Vagina (tissue), 2 donors: Measurements from ENCODE around the gene PAX6. TPM values are rescaled to one million over a fixed set of nuclear protein-coding genes. Genes with fewer than 3 reads are reported as not detected.

Source experiments
- DNase-seq, 2 donors: peaks; one replicate each; pipeline ENCODE4 v3.0.0-alpha.2; 2017; ENCODE audit errors: extremely low spot score in 2 of 2
- H3K27ac ChIP-seq: fragments of 200-600 bp; sonication (generic); one replicate; pipeline ENCODE4 v1.5.1; 2019
- H3K27me3 ChIP-seq: fragments of 200-600 bp; sonication (generic); one replicate; pipeline ENCODE4 v1.5.1; 2019
- H3K36me3 ChIP-seq, 2 donors: fragments of 200-600 bp; sonication (generic); one replicate each; pipeline ENCODE4 v1.5.1; 2017 to 2019
- H3K4me1 ChIP-seq: fragments of 200-600 bp; sonication (generic); one replicate; pipeline ENCODE4 v1.5.1; 2019
- H3K4me3 ChIP-seq, 2 donors: fragments of 200-600 bp; sonication (generic); 1 replicate in 1 of 2; 2 replicates in 1 of 2; pipeline ENCODE4 v1.5.1; 2016 to 2019
- H3K9me3 ChIP-seq: fragments of 200-600 bp; sonication (generic); one replicate; pipeline ENCODE4 v1.5.1; 2019
- POLR2A ChIP-seq, 2 donors: fragments of 450-650 bp; IDR thresholded peaks; one replicate each; pipeline ENCODE4 v1.6.1; 2017; ENCODE audit warnings: antibody characterized with exemption in 2 of 2, mild to moderate bottlenecking in 2 of 2, moderate library complexity in 2 of 2
- POLR2AphosphoS5 ChIP-seq, 2 donors: sonication (generic); formaldehyde crosslinking; IDR thresholded peaks; one replicate each; pipeline ENCODE4 v1.9.0; 2017; ENCODE audit warnings: antibody characterized with exemption in 2 of 2, mild to moderate bottlenecking in 2 of 2, low read depth in 1 of 2; ENCODE audit not compliant: insufficient read depth in 1 of 2
- intact Hi-C: fragments of 100-400 bp; cut with DNase I; formaldehyde crosslinking; loops from one replicate; pipeline ENCODE4 v1.15.1; 2023
- total RNA-seq: library from RNA; depleted of rRNA; stranded (reverse); fragments of >200 nt; gene quantifications from one replicate; pipeline ENCODE4 v1.2.3, GENCODE V29; 2016
- TF ChIP-seq, protein P1 (sequence below), 3 experiments: fragments of 450-650 bp in 2 of 3; fragments of 200-600 bp in 1 of 3; sonication (generic) in 1 of 3; IDR thresholded peaks; one replicate each; pipeline ENCODE4 v1.5.1; 2017 to 2019; ENCODE audit warnings: antibody characterized with exemption in 3 of 3, mild to moderate bottlenecking in 2 of 3, moderate library complexity in 2 of 3

PAX6 gene
- total RNA-seq, 1 donor from 2014 or later: not detected

DNA sequence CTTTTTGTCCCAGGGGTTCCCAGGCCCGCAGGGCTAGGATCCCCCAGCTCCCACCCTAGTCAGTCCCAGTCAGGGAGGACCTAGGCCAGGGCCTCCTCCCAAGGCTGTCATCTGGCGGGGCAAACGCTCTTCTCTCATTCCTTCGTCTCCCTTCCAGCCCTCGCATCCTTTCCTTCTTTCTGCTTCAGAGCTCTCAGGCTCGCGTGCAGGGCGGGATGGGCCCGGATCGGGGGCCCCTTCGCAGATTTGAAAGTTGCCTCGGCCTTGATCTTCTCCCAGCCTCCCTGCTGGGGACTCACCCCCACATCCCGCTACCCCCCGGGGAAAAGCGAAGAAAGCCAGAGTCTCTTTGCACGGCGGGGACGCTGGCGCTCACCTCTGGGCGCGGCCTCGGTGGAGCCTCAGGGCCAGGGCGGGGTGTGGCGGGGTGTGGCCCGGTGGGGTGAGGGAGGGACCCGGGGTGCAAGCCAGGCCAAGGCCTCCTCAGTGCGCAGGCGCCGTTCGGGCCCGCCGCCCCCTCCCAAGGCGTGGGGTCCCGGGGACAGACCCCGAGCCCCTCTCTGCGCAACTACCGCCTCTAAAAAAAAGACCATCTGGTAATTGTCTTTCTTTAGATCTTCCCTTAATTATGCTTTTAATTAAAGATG, 14.8 kb upstream of the PAX6 start:
- H3K4me3 ChIP-seq: no peak overlapping the region
- intact Hi-C loops: no loop called here
- peaks cover 14% of the 10 kb centered on the region for H3K4me1 ChIP-seq
- no peak for DNase-seq
- TF ChIP-seq, protein P1, sequence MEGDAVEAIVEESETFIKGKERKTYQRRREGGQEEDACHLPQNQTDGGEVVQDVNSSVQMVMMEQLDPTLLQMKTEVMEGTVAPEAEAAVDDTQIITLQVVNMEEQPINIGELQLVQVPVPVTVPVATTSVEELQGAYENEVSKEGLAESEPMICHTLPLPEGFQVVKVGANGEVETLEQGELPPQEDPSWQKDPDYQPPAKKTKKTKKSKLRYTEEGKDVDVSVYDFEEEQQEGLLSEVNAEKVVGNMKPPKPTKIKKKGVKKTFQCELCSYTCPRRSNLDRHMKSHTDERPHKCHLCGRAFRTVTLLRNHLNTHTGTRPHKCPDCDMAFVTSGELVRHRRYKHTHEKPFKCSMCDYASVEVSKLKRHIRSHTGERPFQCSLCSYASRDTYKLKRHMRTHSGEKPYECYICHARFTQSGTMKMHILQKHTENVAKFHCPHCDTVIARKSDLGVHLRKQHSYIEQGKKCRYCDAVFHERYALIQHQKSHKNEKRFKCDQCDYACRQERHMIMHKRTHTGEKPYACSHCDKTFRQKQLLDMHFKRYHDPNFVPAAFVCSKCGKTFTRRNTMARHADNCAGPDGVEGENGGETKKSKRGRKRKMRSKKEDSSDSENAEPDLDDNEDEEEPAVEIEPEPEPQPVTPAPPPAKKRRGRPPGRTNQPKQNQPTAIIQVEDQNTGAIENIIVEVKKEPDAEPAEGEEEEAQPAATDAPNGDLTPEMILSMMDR (IDR thresholded peaks at IDR 0.05): no peak
- no peak overlapping the region for H3K27ac ChIP-seq
- H3K27me3 ChIP-seq: peaks cover 16% of the 10 kb centered on the region
- H3K9me3 ChIP-seq: no peaks in the 10 kb centered on the region
- no peaks in the 10 kb centered on the region for H3K36me3 ChIP-seq

DNA sequence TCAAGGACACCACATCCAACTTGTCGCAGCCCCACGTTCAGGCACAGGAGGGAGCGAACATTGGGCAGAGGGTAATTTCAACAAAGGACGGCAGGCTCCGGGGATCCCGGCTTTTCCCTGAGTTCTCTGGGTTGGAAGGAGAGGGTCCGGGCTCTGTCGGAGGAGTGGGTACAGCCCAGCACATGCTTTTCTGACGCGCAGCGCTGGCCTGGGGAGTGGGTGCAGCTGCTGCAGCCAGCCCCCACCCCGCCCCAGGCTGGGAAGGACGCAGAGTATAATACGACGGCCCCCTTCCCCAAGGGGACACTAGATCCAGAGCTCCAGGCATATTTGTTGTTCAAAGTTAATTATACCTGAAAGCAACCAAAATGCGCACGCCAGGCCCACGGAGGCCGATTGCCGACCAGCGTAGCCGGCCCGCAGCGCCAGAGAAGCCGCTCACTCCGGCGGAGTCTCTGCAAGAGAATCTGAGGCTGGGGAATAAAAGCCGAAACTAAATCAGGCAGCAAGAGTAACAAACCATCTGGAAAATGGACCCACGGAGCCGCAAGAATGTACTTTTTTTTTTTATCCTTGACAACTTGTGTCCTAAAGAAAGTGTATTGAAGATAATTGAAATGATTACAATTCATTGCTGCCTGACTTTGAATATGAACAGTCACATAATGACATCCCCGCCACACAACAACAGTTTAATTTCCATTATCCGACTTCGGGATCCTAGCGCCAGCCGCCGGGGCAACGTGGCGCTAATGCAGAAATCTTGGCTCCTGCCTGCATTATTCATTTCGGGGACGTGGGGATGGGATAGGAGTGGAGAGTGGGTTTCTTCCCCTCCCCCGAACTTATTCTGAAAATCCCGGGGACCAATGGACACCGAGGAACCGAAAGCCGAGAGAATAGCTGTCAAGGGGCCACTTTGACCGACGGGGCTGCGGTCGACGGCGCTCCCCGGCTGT, 14.0 kb upstream of the PAX6 start:
- H3K9me3 ChIP-seq: no peaks in the 10 kb centered on the region
- peaks cover 16% of the 10 kb centered on the region for H3K27me3 ChIP-seq
- no peak overlapping the region for H3K27ac ChIP-seq
- H3K4me3 ChIP-seq: no peak overlapping the region
- no peaks in the 10 kb centered on the region for H3K36me3 ChIP-seq
- peaks cover 14% of the 10 kb centered on the region for H3K4me1 ChIP-seq
- TF ChIP-seq, protein P1 (IDR thresholded peaks at IDR 0.05): no peak
- TF ChIP-seq POLR2A (IDR thresholded peaks at IDR 0.05) (no peak), POLR2AphosphoS5 (IDR thresholded peaks at IDR 0.05; ENCODE audit: insufficient read depth in 1 of 2, low read depth in 1 of 2) (no peak)
- intact Hi-C loops: no loop called here
- no peak for DNase-seq

DNA sequence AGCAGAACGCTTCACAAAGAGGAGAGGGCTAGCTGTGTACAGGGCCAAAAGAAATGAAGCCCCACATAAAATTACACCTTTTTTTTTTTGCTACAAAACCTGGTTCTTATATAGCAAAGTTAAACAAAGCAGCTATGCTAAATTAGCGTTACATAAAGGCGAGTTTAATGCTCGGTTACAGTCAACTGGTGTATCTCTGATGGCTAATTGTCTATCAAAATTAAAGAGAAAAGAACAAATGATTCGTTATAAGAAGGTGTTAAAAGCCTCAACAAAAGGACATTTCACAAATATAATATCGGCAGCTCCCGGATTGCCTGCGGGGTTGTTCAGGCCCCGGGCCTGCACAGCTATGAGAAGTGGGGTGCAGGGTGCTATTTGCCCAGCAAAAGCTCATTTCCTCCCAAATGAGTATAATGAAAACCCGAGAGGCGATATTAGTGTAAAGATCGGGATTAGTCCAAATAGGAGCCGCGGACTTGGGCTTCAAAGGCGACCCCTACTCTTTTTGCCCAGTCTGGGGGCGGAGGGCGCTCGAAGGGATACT, 13.3 kb upstream of the PAX6 start:
- TF ChIP-seq POLR2AphosphoS5 (IDR thresholded peaks at IDR 0.05; ENCODE audit: insufficient read depth in 1 of 2, low read depth in 1 of 2): no peak
- no peak for TF ChIP-seq POLR2A (IDR thresholded peaks at IDR 0.05)
- TF ChIP-seq, protein P1 (IDR thresholded peaks at IDR 0.05): no peak
- Histone ChIP-seq H3K27ac (no peak overlapping the region), H3K4me1 (peaks cover 14% of the 10 kb centered on the region), H3K36me3 (no peaks in the 10 kb centered on the region), H3K27me3 (peaks cover 18% of the 10 kb centered on the region), H3K9me3 (no peaks in the 10 kb centered on the region), H3K4me3 (no peak overlapping the region)
- intact Hi-C loops: no loop called here
- no peak for DNase-seq

DNA sequence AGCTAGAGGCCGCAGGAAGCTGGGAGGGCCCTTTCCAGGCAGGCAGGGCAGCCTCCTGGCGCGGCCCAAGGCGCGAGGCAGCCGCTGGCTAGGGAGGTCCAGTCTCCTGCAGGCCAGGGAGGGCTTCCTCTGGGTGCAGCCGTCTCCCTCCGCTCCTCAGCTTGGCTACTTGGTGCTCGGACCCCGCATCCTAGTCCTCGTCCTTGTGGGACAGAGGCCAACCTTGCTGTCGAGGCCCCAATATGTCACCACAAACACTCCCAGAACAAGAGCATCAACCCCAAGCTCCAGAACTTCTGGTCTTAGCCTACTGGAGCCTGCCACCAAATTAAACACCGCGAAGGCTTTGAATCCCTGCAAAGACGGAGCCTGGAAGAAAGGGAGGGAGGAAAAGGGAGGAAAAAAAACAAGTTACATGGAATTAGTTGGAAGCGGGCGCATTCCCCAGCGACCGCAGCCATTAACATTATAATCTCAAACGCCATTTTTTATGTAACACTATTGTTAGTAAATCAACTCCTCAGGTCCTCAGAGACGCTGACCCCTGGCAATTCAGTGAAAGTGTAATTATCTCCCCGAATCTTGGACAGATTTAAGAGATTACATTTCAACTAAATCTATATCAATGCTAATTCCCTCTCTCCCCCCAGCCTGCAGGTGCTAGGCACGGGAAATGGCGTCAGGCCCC, 12.7 kb upstream of the PAX6 start:
- intact Hi-C loops: no loop called here
- peaks cover 23% of the 10 kb centered on the region for H3K27me3 ChIP-seq
- no peak overlapping the region for H3K4me3 ChIP-seq
- H3K9me3 ChIP-seq: no peaks in the 10 kb centered on the region
- peaks cover 14% of the 10 kb centered on the region for H3K4me1 ChIP-seq
- no peak overlapping the region for H3K27ac ChIP-seq
- H3K36me3 ChIP-seq: no peaks in the 10 kb centered on the region
- DNase-seq: no peak
- no peak for TF ChIP-seq POLR2A (IDR thresholded peaks at IDR 0.05)
- no peak for TF ChIP-seq POLR2AphosphoS5 (IDR thresholded peaks at IDR 0.05; ENCODE audit: insufficient read depth in 1 of 2, low read depth in 1 of 2)
- TF ChIP-seq, protein P1 (IDR thresholded peaks at IDR 0.05): no peak
